Ureter (tissue), 1 donor: ENCODE measurements around the gene ACER3. TPM values are rescaled to one million over a fixed set of nuclear protein-coding genes. Genes with fewer than 3 reads are reported as not detected.
"Not testable (repeated sequence)": the region's sequence is repeated elsewhere in the genome, so short reads cannot be mapped to it uniquely, and the experiment has no call there.

ENCODE experiments used
- DNase-seq: peaks from one replicate; pipeline ENCODE4 v3.0.0-alpha.2; 2020; ENCODE audit warnings: low spot score
- total RNA-seq: library from RNA; stranded (reverse); gene quantifications from one replicate; pipeline ENCODE4 v1.2.4, GENCODE V29; 2023
- donor health status: DM: yes; HTN: yes; CAD: no.

The ACER3 gene
- total RNA-seq, 1 donor from 2014 or later, result 33.4 TPM

- no peak for DNase-seq
These were observed 24.0 kb upstream of the ACER3 start for GRCh38 chr11:76836613-76837291.

GRCh38 chr11:76837696-76838677 lies 22.7 kb upstream of the ACER3 start:
- no peak for DNase-seq

GRCh38 chr11:76838678-76839068 lies 22.0 kb upstream of the ACER3 start:
- no peak for DNase-seq

GRCh38 chr11:76839311-76839710 lies 21.4 kb upstream of the ACER3 start:
- no peak for DNase-seq

GRCh38 chr11:76841923-76842452 lies 18.7 kb upstream of the ACER3 start:
- no peak for DNase-seq

GRCh38 chr11:76843907-76844306 lies 16.8 kb upstream of the ACER3 start:
- DNase-seq, result no peak

- no peak for DNase-seq
These were observed 16.2 kb upstream of the ACER3 start for GRCh38 chr11:76844511-76844910.

GRCh38 chr11:76845069-76845468 lies 15.6 kb upstream of the ACER3 start:
- no peak for DNase-seq

- DNase-seq, result no peak
These were observed 14.3 kb upstream of the ACER3 start for GRCh38 chr11:76846441-76846840.

GRCh38 chr11:76849376-76849775 lies 11.3 kb upstream of the ACER3 start:
- no peak for DNase-seq

- DNase-seq, result no peak
These were observed 10.6 kb upstream of the ACER3 start for GRCh38 chr11:76850130-76850529.

GRCh38 chr11:76850815-76851214 lies 9.9 kb upstream of the ACER3 start:
- no peak for DNase-seq

- DNase-seq, result no peak
These were observed 6.0 kb upstream of the ACER3 start for GRCh38 chr11:76854709-76855108.

GRCh38 chr11:76855670-76856069 lies 5.0 kb upstream of the ACER3 start:
- DNase-seq, result not testable (repeated sequence)

GRCh38 chr11:76856106-76856505 lies 4.6 kb upstream of the ACER3 start:
- no peak for DNase-seq

GRCh38 chr11:76856571-76856970 lies 4.1 kb upstream of the ACER3 start:
- DNase-seq, result no peak

GRCh38 chr11:76857781-76858410 lies 2.8 kb upstream of the ACER3 start:
- no peak for DNase-seq

GRCh38 chr11:76859708-76860227 lies 950 bp upstream of the ACER3 start:
- no peak for DNase-seq

- DNase-seq, result no peak
These were observed 804 bp downstream of the ACER3 start for GRCh38 chr11:76861490-76861953.

GRCh38 chr11:76862794-76863193 lies 2.1 kb downstream of the ACER3 start:
- DNase-seq, result not testable (repeated sequence)

GRCh38 chr11:76863196-76863777 lies 2.6 kb downstream of the ACER3 start:
- DNase-seq, result no peak
